Natural killer cell (primary cell): Measurements from ENCODE around the gene SRSF3. TPM values are rescaled to one million over a fixed set of nuclear protein-coding genes. Genes with fewer than 3 reads are reported as not detected.

Experiments used
- ATAC-seq, 3 donors: fragments of 150-1000 bp in 2 of 3; fragments of 200-7000 bp in 1 of 3; cut with Tn5 transposase; 1 replicate in 1 of 3; 2 replicates in 2 of 3; pipeline ENCODE4 v1.10.0; 2021; ENCODE audit warnings: mild to moderate bottlenecking in 2 of 3, moderate library complexity in 2 of 3
- DNase-seq, 2 donors: peaks; one replicate each; pipeline versions ENCODE4 v3.0.0 to v3.0.0-alpha.2; 2013 to 2021; ENCODE audit warnings: mixed read lengths in 1 of 2
- H3K27ac ChIP-seq: one replicate; pipeline ENCODE4 v1.5.1; 2013; ENCODE audit warnings: mild to moderate bottlenecking, low read length
- H3K27me3 ChIP-seq: one replicate; pipeline ENCODE4 v1.6.1; 2013; ENCODE audit warnings: low read length; ENCODE audit not compliant: control insufficient read depth, insufficient read depth
- H3K36me3 ChIP-seq: one replicate; pipeline ENCODE4 v1.6.1; 2013; ENCODE audit warnings: low read length; ENCODE audit not compliant: control insufficient read depth, insufficient read depth
- H3K4me1 ChIP-seq: one replicate; pipeline ENCODE4 v1.6.1; 2013; ENCODE audit warnings: low read length; ENCODE audit not compliant: control insufficient read depth, insufficient read depth
- H3K4me3 ChIP-seq: one replicate; pipeline ENCODE4 v1.5.1; 2013; ENCODE audit warnings: low read length
- H3K9me3 ChIP-seq: one replicate; pipeline ENCODE4 v1.6.1; 2013; ENCODE audit warnings: low read length; ENCODE audit not compliant: control insufficient read depth, insufficient read depth
- H3K27ac Mint-ChIP-seq, 2 donors: one replicate each; pipeline ENCODE4 v1.8.0; 2022; ENCODE audit warnings: mild to moderate bottlenecking in 2 of 2, mixed read lengths in 2 of 2, moderate library complexity in 1 of 2
- H3K27me3 Mint-ChIP-seq, 2 donors: one replicate each; pipeline ENCODE4 v1.8.0; 2022; ENCODE audit warnings: low read depth in 2 of 2, mixed read lengths in 2 of 2
- H3K36me3 Mint-ChIP-seq: one replicate; pipeline ENCODE4 v1.8.0; 2022; ENCODE audit warnings: mixed read lengths
- H3K4me1 Mint-ChIP-seq, 2 donors: one replicate each; pipeline ENCODE4 v1.8.0; 2022; ENCODE audit warnings: mixed read lengths in 2 of 2
- H3K4me3 Mint-ChIP-seq: one replicate; pipeline ENCODE4 v1.8.0; 2022; ENCODE audit warnings: mild to moderate bottlenecking, moderate library complexity, mixed read lengths
- H3K9me3 Mint-ChIP-seq, 2 donors: one replicate each; pipeline ENCODE4 v1.8.0; 2022; ENCODE audit warnings: mixed read lengths in 2 of 2
- CTCF ChIP-seq: fragments of 200-600 bp; IDR thresholded peaks from one replicate; pipeline ENCODE4 v1.8.0; 2022; ENCODE audit warnings: antibody characterized with exemption
- WGBS: methylation state at CpG from one replicate; pipeline ENCODE4 v1.1.7; 2013; ENCODE audit warnings: missing lambda C conversion rate; ENCODE audit not compliant: insufficient coverage; 5-methylcytosine and 5-hydroxymethylcytosine counted together
- intact Hi-C: fragments of 100-400 bp; cut with micrococcal nuclease; formaldehyde crosslinking; loops from one replicate; pipeline ENCODE4 v1.14.2; 2022
- total RNA-seq, 4 donors: library from RNA; stranded (reverse); fragments of 120-200 nt in 1 of 4; gene quantifications; one replicate each; pipeline versions ENCODE4 v1.2.3 to v1.2.4, GENCODE V29; 2013 to 2022

SRSF3 gene
- total RNA-seq, 3 donors from 2014 or later (not counting 1 experiment from before 2014, with no cell fraction given): 445 to 526 (median 447) TPM

- 93% methylated on average over 5 of the region's 5 CpGs for WGBS
- H3K36me3 Mint-ChIP-seq: peaks cover 23% of the 10 kb centered on the region
- no peaks in the 10 kb centered on the region for H3K9me3 Mint-ChIP-seq
- no peak overlapping the region for H3K27ac ChIP-seq
- peaks cover 13% of the 10 kb centered on the region for H3K4me1 ChIP-seq
- no peak overlapping the region for H3K4me3 ChIP-seq
- H3K27me3 Mint-ChIP-seq: no peaks in the 10 kb centered on the region
- H3K4me3 Mint-ChIP-seq: no peak overlapping the region
- peaks cover 51 to 59% of the 10 kb centered on the region in 2 donors for H3K4me1 Mint-ChIP-seq
- peaks cover 72% of the 10 kb centered on the region for H3K36me3 ChIP-seq
- peak in 1 of 2 donors; percentile 19 for DNase-seq
- no peaks in the 10 kb centered on the region for H3K27me3 ChIP-seq
- intact Hi-C loops: no loop called here
- peak overlapping the region; percentile 72 to 74 for H3K27ac Mint-ChIP-seq
- no peak for TF ChIP-seq CTCF
- no peaks in the 10 kb centered on the region for H3K9me3 ChIP-seq
- no peak for ATAC-seq
These were observed 14.8 kb downstream of the SRSF3 start for GRCh38 chr6:36608788-36609563.

DNA sequence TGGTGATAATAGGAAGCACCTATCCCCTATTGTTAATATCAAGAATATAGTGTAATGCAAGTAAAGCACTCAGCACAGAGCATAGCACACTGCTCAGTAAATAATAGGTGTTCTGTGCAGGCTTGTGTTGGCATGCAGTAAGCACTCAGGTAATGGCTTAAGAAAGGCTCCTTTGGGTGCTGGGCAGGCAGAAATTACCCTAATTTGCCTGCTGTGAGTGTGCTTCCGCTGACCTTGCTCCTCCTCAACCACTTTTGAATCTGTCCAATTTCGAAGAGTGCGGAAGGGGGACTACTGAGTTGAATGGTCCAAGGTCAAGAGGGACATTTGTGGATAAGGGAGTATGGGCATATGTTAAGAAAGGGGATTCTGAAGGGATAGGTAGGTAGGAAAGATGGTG, 15.4 kb downstream of the SRSF3 start:
- H3K4me3 ChIP-seq: no peak overlapping the region
- Mint-ChIP-seq H3K27ac (peak overlapping the region; percentile 72 to 74), H3K9me3 (no peaks in the 10 kb centered on the region), H3K36me3 (peaks cover 20% of the 10 kb centered on the region), H3K4me1 (peaks cover 47 to 53% of the 10 kb centered on the region in 2 donors), H3K4me3 (no peak overlapping the region), H3K27me3 (no peaks in the 10 kb centered on the region)
- DNase-seq (peak in 1 of 2 donors; percentile 18), ATAC-seq (peak in 1 of 3 donors; percentile 13)
- no peaks in the 10 kb centered on the region for H3K9me3 ChIP-seq
- 92% methylated on average over 3 of the region's 3 CpGs for WGBS
- peaks cover 66% of the 10 kb centered on the region for H3K36me3 ChIP-seq
- H3K27me3 ChIP-seq: no peaks in the 10 kb centered on the region
- H3K27ac ChIP-seq: no peak overlapping the region
- intact Hi-C loops: no loop called here
- H3K4me1 ChIP-seq: peaks cover 13% of the 10 kb centered on the region
- TF ChIP-seq CTCF: no peak

DNA sequence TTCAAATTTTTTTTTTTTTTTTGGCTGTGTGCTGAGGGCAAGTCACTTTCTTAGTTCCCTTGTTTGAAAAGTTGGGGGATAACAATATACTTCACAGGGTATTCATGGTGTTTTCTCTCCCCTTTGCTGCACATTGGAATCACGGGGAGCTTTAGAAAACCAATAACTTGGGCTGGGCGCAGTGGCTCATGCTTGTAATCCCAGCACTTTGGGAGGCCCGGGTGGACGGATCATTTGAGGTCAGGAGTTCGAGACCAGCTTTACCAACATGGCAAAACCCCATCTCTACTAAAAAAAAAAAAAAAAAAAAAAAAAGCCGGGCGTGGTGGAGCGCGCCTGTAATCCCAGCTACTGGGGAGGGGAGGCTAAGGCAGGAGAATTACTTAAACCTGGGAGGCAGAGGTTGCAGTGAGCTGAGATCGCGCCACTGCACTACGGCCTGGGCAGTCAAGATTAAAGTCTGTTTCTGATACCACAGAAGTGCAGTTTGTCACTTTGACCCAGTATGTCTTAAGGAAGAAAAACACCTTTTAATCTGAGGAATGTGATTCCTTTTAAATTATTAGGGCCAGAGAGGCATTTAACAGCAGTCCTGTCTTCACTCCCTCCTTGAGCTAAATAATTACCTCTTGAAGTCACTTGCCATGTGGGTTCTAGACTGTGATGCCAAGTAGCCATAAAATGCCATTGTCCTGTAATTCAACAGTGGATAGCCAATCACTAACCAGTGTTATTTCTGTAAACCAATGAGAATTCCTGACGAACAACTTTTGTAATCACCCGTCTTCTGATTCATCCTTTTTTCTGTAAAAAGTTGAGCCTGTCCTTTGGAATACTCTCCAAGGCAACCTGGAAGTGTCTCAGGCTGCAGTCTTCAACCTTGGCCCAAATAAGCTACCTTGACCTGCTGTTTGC, 16.1 kb downstream of the SRSF3 start:
- Histone ChIP-seq H3K27me3 (no peaks in the 10 kb centered on the region), H3K4me1 (peaks cover 15% of the 10 kb centered on the region), H3K9me3 (no peaks in the 10 kb centered on the region), H3K36me3 (peaks cover 59% of the 10 kb centered on the region), H3K4me3 (no peak overlapping the region), H3K27ac (no peak overlapping the region)
- WGBS: 97% methylated on average over 10 of the region's 14 CpGs
- Mint-ChIP-seq H3K4me1 (peaks cover 44 to 49% of the 10 kb centered on the region in 2 donors), H3K27me3 (no peaks in the 10 kb centered on the region), H3K4me3 (no peak overlapping the region), H3K9me3 (no peaks in the 10 kb centered on the region), H3K27ac (peak overlapping the region; percentile 72 to 87), H3K36me3 (peaks cover 13% of the 10 kb centered on the region)
- no peak for DNase-seq
- intact Hi-C loops: loop anchor here (10.0 kb wide), 1 partner anchor 175 kb away; no protein-coding TSS in a partner anchor
- no peak for TF ChIP-seq CTCF
- ATAC-seq: no peak
